GM12878 (cell line): ENCODE results near the gene RNF115. TPM values are rescaled to one million over a fixed set of nuclear protein-coding genes. Genes with fewer than 3 reads are reported as not detected.
"Not testable (repeated sequence)": the region's sequence is repeated elsewhere in the genome, so short reads cannot be mapped to it uniquely, and the experiment has no call there.

Experiments used
- ATAC-seq: fragments of 200-7000 bp; cut with Tn5 transposase; 3 replicates; pipeline ENCODE4 v1.9.1; 2020; ENCODE audit warnings: mild to moderate bottlenecking, moderate library complexity
- BruUV-seq: library from RNA; stranded (reverse); fragments of 400-500 nt; replicated peaks from 2 replicates; lab custom pipeline; 2021; lab: Mats Ljungman, UMichigan
- CTCF ChIA-PET: fragments of 300-600 bp; sonication (Branson Sonifier 250); formaldehyde crosslinking; extraction: SDS; loops from one replicate; lab custom pipeline; 2021; ENCODE audit warnings: inconsistent platforms; lab: Yijun Ruan, JAX
- POLR2A ChIA-PET: fragments of 350-600 bp; formaldehyde crosslinking; extraction: SDS; loops from one replicate; lab custom pipeline; 2021; ENCODE audit warnings: inconsistent platforms; lab: Charles Lee
- RAD21 ChIA-PET: fragments of 300-600 bp; sonication (Branson Sonifier 250); formaldehyde crosslinking; loops from one replicate; lab custom pipeline; 2023; ENCODE audit warnings: antibody characterized with exemption; ENCODE audit not compliant: unreplicated experiment; lab: Charles Lee
- SMC1A ChIA-PET: fragments of 300-600 bp; sonication (Branson Sonifier 250); formaldehyde crosslinking; loops from one replicate; lab custom pipeline; 2023; ENCODE audit not compliant: unreplicated experiment, uncharacterized antibody; lab: Charles Lee
- DNase-seq: peaks from one replicate; pipeline ENCODE4 v3.0.0-alpha.2; 2011; ENCODE audit warnings: low read depth, low spot score
- FAIRE-seq: peaks from 3 replicates; lab custom pipeline; 2011; peaks lifted over from hg19 to GRCh38; lab: Jason Lieb, UNC
- H2AFZ ChIP-seq: 2 replicates; pipeline ENCODE4 v1.6.0; 2011; ENCODE audit warnings: low read depth, low read length, control low read depth; ENCODE audit not compliant: control insufficient read depth
- H3K27ac ChIP-seq: 2 replicates; pipeline ENCODE4 v1.5.1; 2011; ENCODE audit warnings: control low read depth; ENCODE audit not compliant: control insufficient read depth, insufficient read depth
- H3K27me3 ChIP-seq, 2 experiments: replicated peaks in 1 of 2; 2 replicates each; pipeline versions ENCODE4 v1.6.0 to v1.6.1; 2011; ENCODE audit warnings: low read length in 1 of 2; ENCODE audit not compliant: control insufficient read depth in 2 of 2, insufficient read depth in 2 of 2
- H3K36me3 ChIP-seq, 2 experiments: 2 replicates each; pipeline ENCODE4 v1.5.1; 2011; ENCODE audit warnings: low read length in 1 of 2; ENCODE audit not compliant: control insufficient read depth in 2 of 2, insufficient read depth in 2 of 2
- H3K4me1 ChIP-seq: 2 replicates; pipeline ENCODE4 v1.6.1; 2011; ENCODE audit warnings: mild to moderate bottlenecking, low read length, moderate library complexity, mixed read lengths; ENCODE audit not compliant: control insufficient read depth, insufficient read depth
- H3K4me2 ChIP-seq: 2 replicates; pipeline ENCODE4 v1.6.0; 2011; ENCODE audit warnings: control low read depth; ENCODE audit not compliant: control insufficient read depth, insufficient read depth
- H3K4me3 ChIP-seq: fragments of 200-600 bp; sonication (generic); 2 replicates; pipeline ENCODE4 v1.5.1; 2016
- H3K79me2 ChIP-seq: 2 replicates; pipeline ENCODE4 v1.6.0; 2011; ENCODE audit warnings: low read length; ENCODE audit not compliant: control insufficient read depth, insufficient read depth
- H3K9ac ChIP-seq: 2 replicates; pipeline ENCODE4 v1.8.0; 2011; ENCODE audit warnings: low read length, control low read depth, mixed read lengths; ENCODE audit not compliant: control insufficient read depth, insufficient read depth
- H3K9me3 ChIP-seq: replicated peaks from 3 replicates; pipeline ENCODE4 v1.5.1; 2011; ENCODE audit warnings: mild to moderate bottlenecking, low read length; ENCODE audit not compliant: control insufficient read depth, insufficient read depth
- H4K20me1 ChIP-seq: 2 replicates; pipeline ENCODE4 v1.6.0; 2011; ENCODE audit not compliant: control insufficient read depth, insufficient read depth
- ZNF24 ChIP-seq: fragments of 450-650 bp; IDR thresholded peaks from 2 replicates; pipeline ENCODE4 v1.6.1; 2017; ENCODE audit warnings: antibody characterized with exemption, mild to moderate bottlenecking
- WGBS: methylation state at CpG from one replicate; pipeline ENCODE4 v1.1.6; 2016; ENCODE audit warnings: low lambda C conversion rate; ENCODE audit not compliant: insufficient replicate concordance, insufficient coverage; ENCODE audit errors: missing lambda C conversion rate; 5-methylcytosine and 5-hydroxymethylcytosine counted together
- in situ Hi-C: fragments of 300-500 bp; cut with MboI; formaldehyde crosslinking; loops from 9 replicates; pipeline ENCODE4 v1.14.3; 2018; ENCODE audit warnings: mixed read lengths
- intact Hi-C: fragments of 100-400 bp; cut with micrococcal nuclease; formaldehyde crosslinking; loops from one replicate; pipeline ENCODE4 v1.14.2; 2022; ENCODE audit not compliant: unreplicated experiment
- polyA plus RNA-seq, 11 experiments: library from polyadenylated mRNA; depleted of rRNA in 4 of 11; unstranded in 6 of 11; stranded (reverse) in 5 of 11; fragments of >200 nt; fragmentation: Nextera tagmentation in 4 of 11; fragmentation: Illumina TruSeq in 1 of 11; extraction: Ambion mirVana in 4 of 11; extraction: Trizol in 1 of 11; gene quantifications; 1 replicate in 1 of 11; 2 replicates in 10 of 11; pipeline versions ENCODE4 v1.2.1 to v1.2.3, GENCODE V29; 2011 to 2016; ENCODE audit warnings: inconsistent platforms in 2 of 11, missing spikeins in 2 of 11, low read depth in 1 of 11
- total RNA-seq, 4 experiments: library from RNA; depleted of rRNA in 3 of 4; stranded (reverse); fragments of >200 nt in 3 of 4; fragmentation: Illumina TruSeq in 1 of 4; extraction: Trizol in 1 of 4; gene quantifications; 2 replicates each; pipeline versions ENCODE4 v1.2.1 to v1.2.3, GENCODE V29; 2013 to 2021

Gene RNF115
- total and polyA plus RNA-seq, 10 of the 15 experiments (the other 5 are each of a cell fraction or from before 2014, with no cell fraction given), result 3.4 to 22.0 (median 12.9) TPM

GRCh38 chr1:145791860-145792259 lies 32.0 kb downstream of the RNF115 start:
- H3K36me3 ChIP-seq, H3K79me2 ChIP-seq, DNase-seq, H3K4me1 ChIP-seq, H2AFZ ChIP-seq, BruUV-seq, H3K9ac ChIP-seq, intact Hi-C loops, H3K4me3 ChIP-seq, FAIRE-seq, in situ Hi-C loops, ATAC-seq, RAD21 ChIA-PET, POLR2A ChIA-PET, H3K9me3 ChIP-seq, H3K27me3 ChIP-seq, H4K20me1 ChIP-seq: not testable (repeated sequence)
- WGBS, result 71% methylated on average over 2 of the region's 2 CpGs
- H3K27ac ChIP-seq, result peak overlapping the region; percentile 33; the same call in 1 of the 2 replicates
- H3K4me2 ChIP-seq, result 0 out of 2 replicates have a peak overlapping the region, but pooled peaks have one; percentile 22
- ChIA-PET SMC1A (interaction anchor here (0.9 to 2.1 kb wide), 3 partner anchors 12 to 14 kb away, joined by 3 to 5 read pairs (median 4); no protein-coding TSS in a partner anchor), CTCF (interaction anchor here (0.6 kb wide), 1 partner anchor 19 kb away, joined by 3 read pairs; no protein-coding TSS in a partner anchor)

DNA sequence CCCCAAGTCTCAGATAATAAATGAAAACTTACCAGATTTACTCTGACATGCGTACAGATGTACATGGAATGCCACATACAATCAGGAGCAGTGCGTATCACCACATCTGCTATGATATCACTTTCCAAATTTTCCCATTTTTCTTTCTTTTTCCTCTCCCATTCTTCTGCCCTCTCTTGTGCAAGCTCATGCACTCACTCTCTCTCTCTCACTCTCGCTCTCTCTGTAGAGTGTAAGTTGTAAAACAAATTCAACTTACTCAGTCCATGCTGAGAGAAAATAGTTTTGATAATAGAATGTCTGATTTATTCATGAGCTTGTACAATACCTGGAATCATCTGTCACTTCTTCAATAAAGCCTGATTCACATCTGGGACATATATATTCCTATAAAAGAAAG lies 35.3 kb downstream of the RNF115 start:
- Histone ChIP-seq H3K9ac (no peak overlapping the region), H3K9me3 (no peaks in the 10 kb centered on the region), H3K27ac (no peak overlapping the region), H3K4me1 (peaks cover 14% of the 10 kb centered on the region), H3K27me3 (no peaks in the 10 kb centered on the region), H2AFZ (no peak overlapping the region), H4K20me1 (no peaks in the 10 kb centered on the region), H3K4me2 (no peak overlapping the region), H3K4me3 (no peak overlapping the region), H3K36me3 (peaks cover 0 to 7% of the 10 kb centered on the region in 2 experiments; a peak in 1 of 4 replicates), H3K79me2 (peaks cover 3% of the 10 kb centered on the region)
- intact Hi-C loops (no loop called here), in situ Hi-C loops (no loop called here)
- no peak for TF ChIP-seq ZNF24
- POLR2A ChIA-PET, result interaction anchor here (0.6 kb wide), 1 partner anchor 140 kb away, joined by 3 read pairs; no protein-coding TSS in a partner anchor
- no peak for FAIRE-seq
- SMC1A ChIA-PET, result interaction anchor here (0.8 kb wide), 1 partner anchor 16 kb away, joined by 3 read pairs; no protein-coding TSS in a partner anchor
- RAD21 ChIA-PET, result interaction anchor here (1.0 kb wide), 1 partner anchor 18 kb away, joined by 3 read pairs; no protein-coding TSS in a partner anchor
- DNase-seq, result no peak
- WGBS, result 96% methylated on average over 3 of the region's 3 CpGs
- no peak for ATAC-seq
- CTCF ChIA-PET, result interaction anchor here (1.8 kb wide), 1 partner anchor 57 kb away, joined by 5 read pairs; the partner anchor contains the start of gene NUDT17
- BruUV-seq, result no TSS peak
